T-helper 2 cell (primary cell): Measurements from ENCODE around the gene ARID2.

Source experiments
- DNase-seq, 5 experiments: peaks; one replicate each; pipeline versions ENCODE4 v3.0.0 to v3.0.0-alpha.2; 2012 to 2022

ARID2 gene

GRCh38 chr12:45853550-45853949, 124.0 kb downstream of the ARID2 start:
- DNase-seq: no peak

- no peak for DNase-seq
These were observed 133.8 kb downstream of the ARID2 start for GRCh38 chr12:45863332-45863731.

GRCh38 chr12:45866299-45866698, 136.8 kb downstream of the ARID2 start:
- DNase-seq: no peak

- DNase-seq: no peak
These were observed 142.9 kb downstream of the ARID2 start for GRCh38 chr12:45872446-45872845.

GRCh38 chr12:45877069-45877468, 147.6 kb downstream of the ARID2 start:
- no peak for DNase-seq

GRCh38 chr12:45878630-45879255, 149.2 kb downstream of the ARID2 start:
- DNase-seq: peak in 2 of 5 experiments; percentile 5 to 89

- peak in 1 of 5 experiments; percentile 34 for DNase-seq
These were observed 149.9 kb downstream of the ARID2 start for GRCh38 chr12:45879363-45879895.

- no peak for DNase-seq
These were observed 151.0 kb downstream of the ARID2 start for GRCh38 chr12:45880533-45880932.

- DNase-seq: no peak
These were observed 153.7 kb downstream of the ARID2 start for GRCh38 chr12:45883187-45883586.

GRCh38 chr12:45886685-45887084, 157.2 kb downstream of the ARID2 start:
- DNase-seq: no peak

GRCh38 chr12:45887544-45887943, 158.0 kb downstream of the ARID2 start:
- DNase-seq: no peak

GRCh38 chr12:45890276-45890675, 160.8 kb downstream of the ARID2 start:
- no peak for DNase-seq

GRCh38 chr12:45893240-45893639, 163.7 kb downstream of the ARID2 start:
- DNase-seq: no peak

- no peak for DNase-seq
These were observed 166.5 kb downstream of the ARID2 start for GRCh38 chr12:45895961-45896360.

- DNase-seq: no peak
These were observed 168.6 kb downstream of the ARID2 start for GRCh38 chr12:45898094-45898493.

GRCh38 chr12:45907955-45908354, 178.4 kb downstream of the ARID2 start:
- DNase-seq: peak in 1 of 5 experiments; percentile 44

- no peak for DNase-seq
These were observed 179.7 kb downstream of the ARID2 start for GRCh38 chr12:45909041-45909713.

- DNase-seq: no peak
These were observed 183.3 kb downstream of the ARID2 start for GRCh38 chr12:45912774-45913173.

GRCh38 chr12:45913631-45914030, 184.1 kb downstream of the ARID2 start:
- no peak for DNase-seq

- no peak for DNase-seq
These were observed 184.6 kb downstream of the ARID2 start for GRCh38 chr12:45914090-45914489.

GRCh38 chr12:45915405-45915804, 185.9 kb downstream of the ARID2 start:
- DNase-seq: no peak

- DNase-seq: no peak
These were observed 189.3 kb downstream of the ARID2 start for GRCh38 chr12:45918818-45919217.

- DNase-seq: peak in 1 of 5 experiments; percentile 7
These were observed 198.8 kb downstream of the ARID2 start for GRCh38 chr12:45928309-45928708.

GRCh38 chr12:45930369-45930768, 200.9 kb downstream of the ARID2 start:
- no peak for DNase-seq
